ENCODE data around the gene CNGA2.

CNGA2 gene

GRCh38 chrX:151759041-151759708, 24.6 kb downstream of the CNGA2 start:
- H4K20me1 ChIP-seq (ENCODE audit: insufficient read depth, low read length): no peaks in the 10 kb centered on the region
- no peaks in the 10 kb centered on the region for H3K4me1 ChIP-seq (ENCODE audit: insufficient read depth, low read length)
- TF ChIP-seq CTCF (IDR thresholded peaks at IDR 0.05; ENCODE audit: borderline replicate concordance, extremely low read depth, low read length, poor library complexity, severe bottlenecking): no peak
- TF ChIP-seq EZH2 (IDR thresholded peaks at IDR 0.05; ENCODE audit: borderline replicate concordance, low read depth, low read length, severe bottlenecking): no peak

GRCh38 chrX:151762802-151763201, 28.3 kb downstream of the CNGA2 start:
- DNase-seq (no peak), ATAC-seq (ENCODE audit: insufficient read depth, low read depth) (no peak)

More at GRCh38 chrX:151759041-151759708, 24.6 kb downstream of the CNGA2 start:
- Histone ChIP-seq H3K9me3 (ENCODE audit: insufficient read depth, low read length, severe bottlenecking) (no peaks in the 10 kb centered on the region), H3K4me2 (ENCODE audit: insufficient read depth, low read length) (no peak overlapping the region), H3K27ac (ENCODE audit: low read length) (no peak overlapping the region), H3K9ac (ENCODE audit: low read depth, low read length) (no peak overlapping the region), H3K27me3 (ENCODE audit: insufficient read depth, low read length, poor library complexity) (no peaks in the 10 kb centered on the region), H3K36me3 (ENCODE audit: insufficient read depth, low read length) (no peaks in the 10 kb centered on the region), H3K79me2 (ENCODE audit: insufficient read depth, low read length) (no peaks in the 10 kb centered on the region), H3K4me3 (ENCODE audit: low read depth in 1 of 2, low read length in 2 of 2) (no peak overlapping the region), H2AFZ (ENCODE audit: low read depth, low read length) (no peak overlapping the region)
- ATAC-seq (ENCODE audit: insufficient read depth, low read depth): no peak
- no peak for DNase-seq

GRCh38 chrX:151763711-151764110, 29.2 kb downstream of the CNGA2 start:
- H3K36me3 ChIP-seq (ENCODE audit: insufficient read depth, low read length): no peaks in the 10 kb centered on the region
- H3K4me3 ChIP-seq (ENCODE audit: low read depth in 1 of 2, low read length in 2 of 2): no peak overlapping the region
- no peak overlapping the region for H3K9ac ChIP-seq (ENCODE audit: low read depth, low read length)
- H4K20me1 ChIP-seq (ENCODE audit: insufficient read depth, low read length): no peaks in the 10 kb centered on the region
- H3K27me3 ChIP-seq (ENCODE audit: insufficient read depth, low read length, poor library complexity): no peaks in the 10 kb centered on the region
- no peaks in the 10 kb centered on the region for H3K4me1 ChIP-seq (ENCODE audit: insufficient read depth, low read length)
- no peaks in the 10 kb centered on the region for H3K9me3 ChIP-seq (ENCODE audit: insufficient read depth, low read length, severe bottlenecking)
- DNase-seq (no peak), ATAC-seq (ENCODE audit: insufficient read depth, low read depth) (no peak)
- H2AFZ ChIP-seq (ENCODE audit: low read depth, low read length): no peak overlapping the region
- no peak overlapping the region for H3K27ac ChIP-seq (ENCODE audit: low read length)
- H3K79me2 ChIP-seq (ENCODE audit: insufficient read depth, low read length): no peaks in the 10 kb centered on the region
- TF ChIP-seq CTCF (IDR thresholded peaks at IDR 0.05; ENCODE audit: borderline replicate concordance, extremely low read depth, low read length, poor library complexity, severe bottlenecking) (no peak), EZH2 (IDR thresholded peaks at IDR 0.05; ENCODE audit: borderline replicate concordance, low read depth, low read length, severe bottlenecking) (no peak)
- H3K4me2 ChIP-seq (ENCODE audit: insufficient read depth, low read length): no peak overlapping the region

More at GRCh38 chrX:151762802-151763201, 28.3 kb downstream of the CNGA2 start:
- H3K27ac ChIP-seq (ENCODE audit: low read length): no peak overlapping the region
- H3K4me1 ChIP-seq (ENCODE audit: insufficient read depth, low read length): no peaks in the 10 kb centered on the region
- no peaks in the 10 kb centered on the region for H3K27me3 ChIP-seq (ENCODE audit: insufficient read depth, low read length, poor library complexity)
- TF ChIP-seq EZH2 (IDR thresholded peaks at IDR 0.05; ENCODE audit: borderline replicate concordance, low read depth, low read length, severe bottlenecking) (no peak), CTCF (IDR thresholded peaks at IDR 0.05; ENCODE audit: borderline replicate concordance, extremely low read depth, low read length, poor library complexity, severe bottlenecking) (no peak)
- H3K36me3 ChIP-seq (ENCODE audit: insufficient read depth, low read length): no peaks in the 10 kb centered on the region
- no peak overlapping the region for H3K4me2 ChIP-seq (ENCODE audit: insufficient read depth, low read length)
- H3K79me2 ChIP-seq (ENCODE audit: insufficient read depth, low read length): no peaks in the 10 kb centered on the region
- H4K20me1 ChIP-seq (ENCODE audit: insufficient read depth, low read length): no peaks in the 10 kb centered on the region
- no peak overlapping the region for H3K4me3 ChIP-seq (ENCODE audit: low read depth in 1 of 2, low read length in 2 of 2)
- no peaks in the 10 kb centered on the region for H3K9me3 ChIP-seq (ENCODE audit: insufficient read depth, low read length, severe bottlenecking)
- no peak overlapping the region for H3K9ac ChIP-seq (ENCODE audit: low read depth, low read length)
- no peak overlapping the region for H2AFZ ChIP-seq (ENCODE audit: low read depth, low read length)
